ENCODE data around the gene TEK.

TEK gene

DNA sequence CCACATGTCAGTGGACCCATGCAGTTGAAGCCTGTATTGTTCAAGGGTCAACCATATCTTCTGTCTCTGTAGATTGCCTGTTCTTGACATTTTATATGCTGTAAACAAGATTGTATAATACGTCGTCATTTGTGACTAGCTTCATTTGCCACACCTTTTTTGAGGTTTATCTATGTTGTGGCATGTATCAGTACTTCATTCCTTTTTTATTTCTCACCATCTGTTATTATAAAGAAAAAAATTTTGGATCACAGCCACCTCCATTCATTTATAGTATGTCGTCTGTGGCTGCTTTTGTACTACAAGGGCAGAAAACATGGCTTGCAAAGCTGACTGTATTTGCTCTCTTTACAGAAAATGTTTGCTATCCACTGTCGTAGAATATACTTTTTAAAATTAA lies 72.4 kb downstream of the TEK start:
- no peak for DNase-seq (ENCODE audit: low spot score)

DNA sequence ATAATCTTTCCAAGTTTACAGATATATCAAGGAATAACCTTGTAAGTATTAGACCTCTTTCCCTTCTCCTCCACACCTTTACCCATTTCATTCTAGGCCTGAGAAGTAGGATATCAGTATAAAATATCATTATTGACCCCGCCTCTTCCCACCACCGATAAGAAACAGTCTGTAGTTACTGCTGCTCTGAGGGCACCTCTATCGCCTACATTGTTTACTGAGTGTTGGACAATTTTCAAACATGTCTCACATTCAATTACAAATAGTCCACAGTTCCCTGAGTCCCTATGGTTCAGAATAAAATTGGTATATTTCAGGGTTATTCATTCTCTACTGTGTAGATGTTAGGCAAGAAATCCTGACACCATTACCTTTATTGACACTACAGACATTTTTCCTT lies 73.4 kb downstream of the TEK start:
- DNase-seq (ENCODE audit: low spot score), result no peak

DNA sequence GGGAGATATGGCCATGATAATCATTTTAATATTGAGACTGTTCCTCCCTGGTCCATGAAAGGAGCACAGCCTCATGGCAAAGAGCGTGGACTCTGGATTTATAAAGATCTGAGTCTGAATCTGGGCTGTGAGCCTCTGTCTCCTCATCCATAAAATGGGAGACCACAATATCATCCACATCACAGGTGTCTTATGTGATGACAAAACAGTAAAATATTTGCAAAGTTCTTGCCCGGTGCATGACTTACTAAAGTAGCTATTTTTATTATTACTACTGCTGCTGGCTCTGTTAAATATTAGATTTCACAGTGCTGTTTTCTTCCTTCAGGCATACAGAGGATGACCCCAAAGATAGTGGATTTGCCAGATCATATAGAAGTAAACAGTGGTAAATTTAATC lies 74.1 kb downstream of the TEK start:
- DNase-seq (ENCODE audit: low spot score), result no peak

- no peak for DNase-seq (ENCODE audit: low spot score)
Observed at GRCh38 chr9:27183701-27184100, 74.7 kb downstream of the TEK start.

- no peak for DNase-seq (ENCODE audit: low spot score)
Observed at GRCh38 chr9:27184556-27185351, 75.7 kb downstream of the TEK start.

DNA sequence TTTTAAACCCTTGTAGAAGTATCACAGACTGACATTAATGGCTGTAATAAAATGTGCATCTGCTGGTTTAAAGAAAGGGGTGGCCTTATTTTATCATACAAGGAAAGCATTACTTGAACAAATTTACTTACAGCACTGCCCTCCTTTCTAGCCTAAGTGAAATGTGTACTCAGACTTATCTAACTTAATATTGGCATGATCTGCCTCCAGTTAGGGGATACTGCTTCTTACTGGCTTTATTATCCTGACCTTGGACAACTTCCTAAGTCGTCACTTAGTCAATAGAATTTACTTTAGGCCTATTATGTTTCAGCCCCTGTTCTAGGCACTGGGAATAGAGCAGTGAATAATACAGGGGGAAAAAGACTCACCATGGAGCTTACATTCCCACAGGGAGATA lies 79.4 kb downstream of the TEK start:
- DNase-seq (ENCODE audit: low spot score), result no peak

GRCh38 chr9:27189426-27189825 lies 80.4 kb downstream of the TEK start:
- no peak for DNase-seq (ENCODE audit: low spot score)

DNA sequence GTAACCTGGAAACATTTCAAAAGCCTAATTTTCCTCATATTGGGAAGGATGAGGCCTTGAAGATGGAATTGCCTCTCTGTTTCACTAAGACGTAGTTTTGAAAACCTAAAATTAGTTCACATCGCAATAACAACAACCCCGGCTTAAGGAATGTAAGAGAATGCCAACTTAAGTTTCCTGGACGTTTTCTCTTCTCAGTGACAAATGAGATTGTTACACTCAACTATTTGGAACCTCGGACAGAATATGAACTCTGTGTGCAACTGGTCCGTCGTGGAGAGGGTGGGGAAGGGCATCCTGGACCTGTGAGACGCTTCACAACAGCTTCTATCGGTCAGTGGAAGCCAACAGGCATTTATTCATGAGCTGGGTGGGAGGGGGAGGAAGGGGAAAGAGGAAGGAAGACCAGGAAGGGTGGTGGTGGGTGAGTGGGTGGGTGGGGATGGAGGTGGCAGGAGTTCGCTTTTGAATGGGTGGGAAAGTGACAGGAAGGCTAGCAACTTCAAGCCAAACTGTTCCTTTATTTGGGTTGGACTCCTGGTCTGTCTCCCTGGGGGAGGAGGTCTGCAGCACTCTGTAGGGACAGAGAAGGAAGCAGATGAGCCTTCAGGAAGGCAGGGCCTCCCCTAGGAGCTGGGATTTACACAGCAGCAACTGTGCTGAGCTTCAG lies 83.4 kb downstream of the TEK start:
- no peak for DNase-seq (ENCODE audit: low spot score)

DNA sequence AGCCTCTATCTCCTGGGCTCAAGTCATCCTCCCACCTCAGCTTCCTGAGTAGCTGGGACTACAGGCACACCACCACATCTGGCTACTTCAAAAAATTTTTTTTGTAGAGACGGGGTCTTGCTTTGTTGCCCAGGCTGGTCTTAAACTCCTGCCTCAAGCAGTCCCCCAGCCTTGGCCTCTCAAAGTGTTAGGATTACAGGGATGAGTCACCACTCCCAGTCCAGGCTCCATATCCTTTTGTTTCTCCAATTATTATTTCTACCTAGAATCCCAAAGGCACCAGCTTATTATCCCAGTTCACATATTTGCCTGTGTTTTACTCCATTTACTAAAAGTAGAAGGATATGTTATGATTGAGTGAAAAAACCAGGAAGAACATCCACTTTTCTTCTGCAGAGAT lies 84.9 kb downstream of the TEK start:
- DNase-seq (ENCODE audit: low spot score), result no peak

DNA sequence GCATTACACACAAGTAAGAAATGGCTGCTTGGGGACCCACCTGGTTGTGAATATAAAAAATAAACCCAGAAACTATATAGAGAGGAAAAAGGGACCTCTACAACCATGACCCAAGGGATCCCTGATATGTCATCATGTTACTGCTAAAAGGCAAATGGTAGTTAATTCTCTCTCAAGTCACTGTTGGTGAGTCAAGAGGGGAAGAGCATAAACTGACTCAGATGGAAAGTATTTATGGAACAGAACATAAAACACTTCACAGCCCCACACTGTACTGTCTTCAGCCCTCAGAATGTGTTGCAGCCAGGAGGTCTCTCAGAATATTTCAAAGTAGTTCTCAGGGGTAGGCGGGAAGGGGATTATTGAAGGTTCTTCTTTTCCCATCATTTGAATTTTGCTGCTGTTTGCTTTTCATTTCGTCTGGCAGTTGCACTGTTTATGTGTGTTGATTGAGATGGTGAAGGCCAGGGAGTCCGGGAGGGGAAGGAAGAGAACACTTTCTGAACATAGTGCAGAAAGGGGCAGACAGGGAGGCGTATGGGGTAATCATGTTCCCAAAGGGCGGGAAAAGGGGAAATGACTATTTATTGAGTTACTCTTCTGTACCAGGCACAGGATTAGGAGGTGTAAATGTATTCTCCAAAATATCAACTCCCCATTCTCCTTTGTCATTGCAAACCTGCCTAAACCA lies 85.5 kb downstream of the TEK start:
- DNase-seq (ENCODE audit: low spot score), result peak; percentile 34

DNA sequence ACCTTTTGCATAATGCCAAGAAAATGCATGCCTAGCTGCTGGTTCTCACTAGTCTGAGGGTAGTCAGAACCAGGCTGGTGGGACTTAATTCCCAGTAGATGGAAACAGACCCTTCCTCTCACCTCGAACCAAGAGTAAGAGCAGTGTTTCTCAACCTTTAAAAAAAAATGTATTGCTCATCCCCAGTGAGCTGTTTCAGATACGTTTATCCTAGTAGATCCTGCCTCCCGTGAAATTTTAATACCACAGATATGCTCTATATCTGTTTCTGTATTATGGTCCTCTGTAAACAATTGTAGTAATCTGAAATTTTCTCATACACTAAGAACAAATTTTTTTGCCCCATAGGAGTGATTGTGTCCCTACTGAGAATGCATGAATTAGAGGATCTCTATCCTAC lies 86.2 kb downstream of the TEK start:
- no peak for DNase-seq (ENCODE audit: low spot score)

DNA sequence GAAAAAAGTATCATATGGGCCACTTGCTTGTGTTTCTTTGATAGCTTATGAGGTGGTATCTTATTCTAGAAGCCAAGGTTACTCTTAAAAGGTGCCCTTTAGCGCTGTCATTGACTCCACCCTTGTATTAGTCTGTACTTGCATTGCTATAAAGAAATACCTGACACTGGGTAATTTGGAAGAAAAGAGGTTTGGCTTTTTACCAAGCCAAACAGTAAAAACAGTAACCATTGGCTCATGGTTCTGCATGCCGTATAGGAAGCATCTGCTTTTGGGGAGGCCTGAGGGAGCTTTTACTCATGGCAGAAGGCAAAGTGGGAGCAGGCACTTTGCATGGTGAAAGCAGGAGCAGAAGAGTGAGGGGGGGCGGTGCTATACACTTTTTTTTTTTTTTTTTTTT lies 87.4 kb downstream of the TEK start:
- no peak for DNase-seq (ENCODE audit: low spot score)

- DNase-seq (ENCODE audit: low spot score), result no peak
Observed at GRCh38 chr9:27198190-27198589, 89.2 kb downstream of the TEK start.

- no peak for DNase-seq (ENCODE audit: low spot score)
Observed at GRCh38 chr9:27202056-27202455, 93.0 kb downstream of the TEK start.

DNA sequence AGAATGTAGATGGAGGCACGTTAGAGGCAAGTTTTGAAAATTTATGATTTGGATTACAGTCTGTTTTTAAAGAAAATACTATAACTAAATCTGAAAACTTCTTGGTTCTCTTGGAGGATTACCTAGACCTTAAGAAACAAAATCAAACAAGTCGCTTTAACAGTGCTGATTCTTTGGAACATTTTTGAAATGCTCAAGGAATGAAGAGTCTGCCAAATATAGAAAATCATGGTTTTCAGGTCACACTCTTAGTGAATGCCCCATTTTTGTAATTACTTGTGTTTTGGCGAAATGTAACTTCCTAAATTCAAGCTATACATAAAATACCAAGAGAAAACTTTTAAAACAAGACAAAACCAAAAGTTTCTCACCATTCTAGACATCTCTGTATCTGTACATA lies 94.8 kb downstream of the TEK start:
- no peak for DNase-seq (ENCODE audit: low spot score)

DNA sequence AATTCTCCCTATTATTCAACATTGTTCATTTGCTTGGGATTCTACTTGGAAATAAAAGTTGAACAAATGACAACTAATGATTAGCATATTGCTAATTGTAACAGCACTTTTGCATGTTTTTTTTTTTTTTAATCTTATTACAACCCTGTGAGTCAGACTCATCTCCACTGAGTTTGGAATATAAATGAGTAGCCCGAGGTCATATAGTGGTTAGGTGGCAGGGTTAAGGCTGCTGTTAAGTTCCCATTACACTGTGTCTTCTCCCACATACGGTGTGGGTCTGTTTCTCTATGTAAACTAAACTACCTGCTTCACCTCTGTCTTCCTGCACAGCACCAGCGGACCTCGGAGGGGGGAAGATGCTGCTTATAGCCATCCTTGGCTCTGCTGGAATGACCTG lies 95.6 kb downstream of the TEK start:
- DNase-seq (ENCODE audit: low spot score), result no peak

DNA sequence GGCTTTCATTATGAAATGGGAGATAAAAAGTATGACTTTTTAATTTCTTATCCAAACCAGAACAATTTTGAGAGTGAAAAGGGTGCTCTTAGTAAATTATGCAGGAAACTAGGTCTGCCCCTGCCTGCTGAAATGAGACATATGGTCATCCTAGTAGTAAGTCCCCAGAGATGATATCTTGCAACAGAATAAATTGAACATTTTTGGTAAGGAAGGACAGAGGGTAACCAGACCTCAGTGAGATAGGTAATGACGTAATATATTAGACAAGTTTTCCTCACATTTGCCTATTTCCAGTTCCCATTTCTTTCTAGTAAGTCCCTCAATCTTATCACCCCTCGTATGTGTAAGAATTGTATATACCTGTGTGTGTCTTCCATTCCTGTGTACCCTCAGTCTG lies 96.2 kb downstream of the TEK start:
- no peak for DNase-seq (ENCODE audit: low spot score)

DNA sequence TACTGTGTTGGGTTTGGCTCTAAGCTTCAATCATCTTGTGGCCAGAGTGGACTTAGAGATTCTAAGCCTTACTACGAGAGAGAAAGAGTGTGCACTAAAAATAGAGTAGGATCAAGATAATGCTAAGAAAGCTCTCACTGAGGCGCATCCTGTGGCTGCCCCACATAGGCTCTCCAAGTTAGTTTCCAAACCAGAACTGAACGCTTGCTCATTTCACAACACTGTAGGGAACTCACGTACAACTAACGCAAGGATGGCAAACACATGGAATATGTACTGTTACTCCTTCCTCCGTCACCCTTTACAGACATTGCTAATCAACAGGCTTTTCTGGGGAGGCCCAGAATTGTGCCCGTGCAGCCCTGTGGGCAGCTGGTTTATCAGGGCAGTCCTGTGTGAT lies 97.0 kb downstream of the TEK start:
- no peak for DNase-seq (ENCODE audit: low spot score)

DNA sequence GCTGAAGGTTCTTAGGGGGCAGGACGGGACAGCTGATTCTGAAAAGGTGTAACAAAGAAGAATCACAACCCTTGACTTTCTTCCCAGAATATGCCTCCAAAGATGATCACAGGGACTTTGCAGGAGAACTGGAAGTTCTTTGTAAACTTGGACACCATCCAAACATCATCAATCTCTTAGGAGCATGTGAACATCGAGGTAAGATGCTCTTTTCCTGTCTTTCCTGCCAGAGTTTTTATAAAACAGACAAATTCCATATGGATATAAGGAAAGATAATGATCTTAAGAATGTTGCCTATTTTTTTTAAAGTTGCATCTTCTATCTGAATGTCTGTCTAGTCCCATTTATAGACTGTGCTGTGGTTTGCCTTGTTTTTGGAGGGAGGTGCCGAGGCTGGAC lies 100.0 kb downstream of the TEK start:
- DNase-seq (ENCODE audit: low spot score), result no peak

GRCh38 chr9:27210588-27210987 lies 101.6 kb downstream of the TEK start:
- DNase-seq (ENCODE audit: low spot score), result no peak

DNA sequence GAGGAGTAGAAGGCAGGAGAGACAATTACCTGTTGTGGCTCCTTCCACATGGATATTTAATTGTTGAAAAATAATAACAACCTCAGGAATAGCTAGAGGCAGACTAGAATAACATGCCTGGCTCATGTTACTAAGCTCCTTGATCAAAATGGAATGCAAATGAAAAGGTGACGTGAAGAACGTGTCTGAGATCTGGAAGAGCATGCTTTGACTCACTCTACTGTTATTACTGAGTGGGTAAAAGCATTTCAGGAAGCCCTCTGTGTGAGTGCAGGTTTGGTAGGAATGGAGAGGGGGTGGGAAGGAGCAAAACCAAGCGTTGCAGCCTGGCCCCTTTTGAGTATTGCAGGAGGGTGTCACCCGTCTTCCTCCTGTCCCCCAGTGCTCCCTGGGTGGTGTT lies 103.2 kb downstream of the TEK start:
- peak; percentile 5 for DNase-seq (ENCODE audit: low spot score)

DNA sequence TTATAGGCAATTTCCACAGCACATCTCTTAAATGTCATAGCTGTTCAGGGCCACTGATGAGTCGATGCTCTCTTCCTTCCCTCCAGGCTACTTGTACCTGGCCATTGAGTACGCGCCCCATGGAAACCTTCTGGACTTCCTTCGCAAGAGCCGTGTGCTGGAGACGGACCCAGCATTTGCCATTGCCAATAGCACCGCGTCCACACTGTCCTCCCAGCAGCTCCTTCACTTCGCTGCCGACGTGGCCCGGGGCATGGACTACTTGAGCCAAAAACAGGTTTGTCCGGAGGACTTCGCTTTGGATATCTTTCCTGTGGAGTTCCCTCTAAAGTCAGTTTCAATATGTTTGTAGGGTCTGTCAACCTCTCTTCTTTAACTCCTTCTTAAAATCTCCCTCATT lies 103.6 kb downstream of the TEK start:
- no peak for DNase-seq (ENCODE audit: low spot score)

GRCh38 chr9:27227192-27227591 lies 118.2 kb downstream of the TEK start:
- DNase-seq (ENCODE audit: low spot score), result no peak

Measured in activated CD4-positive, alpha-beta T cell treated with anti-CD3 and anti-CD28 coated beads, Interleukin-2, Interleukin-4, amounts not matched to agents 100 ng/mL and 50 ng/mL, durations not matched to agents 16 hours and 8 hours (primary cell).